ENCODE data around the gene TRIM2.
"Not testable (repeated sequence)": the region's sequence is repeated elsewhere in the genome, so short reads cannot be mapped to it uniquely, and the experiment has no call there.

TRIM2 gene

GRCh38 chr4:153191795-153192363 lies 12.4 kb upstream of the TRIM2 start:
- DNase-seq: no peak

DNA sequence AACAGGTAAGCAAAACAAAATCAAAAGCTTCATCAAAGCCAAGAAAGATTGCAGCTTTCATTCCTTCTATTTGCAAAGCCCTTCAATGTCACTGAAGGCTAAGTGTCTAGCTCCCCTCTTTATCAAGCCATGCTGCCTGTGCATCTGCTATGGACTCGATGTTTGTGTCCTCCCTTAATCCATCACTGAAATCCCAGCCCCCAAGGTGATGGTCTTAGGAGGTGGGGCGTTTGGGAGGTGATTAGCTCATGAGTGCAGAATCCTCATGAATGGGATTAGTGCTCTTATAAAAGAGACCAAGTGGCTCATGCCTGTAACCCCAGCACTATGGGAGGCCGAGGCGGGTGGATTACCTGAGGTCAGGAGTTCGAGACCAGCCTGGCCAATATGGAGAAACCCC lies 6.9 kb upstream of the TRIM2 start:
- no peak for DNase-seq

- no peak for DNase-seq
These were observed 5.5 kb upstream of the TRIM2 start for GRCh38 chr4:153198719-153199118.

DNA sequence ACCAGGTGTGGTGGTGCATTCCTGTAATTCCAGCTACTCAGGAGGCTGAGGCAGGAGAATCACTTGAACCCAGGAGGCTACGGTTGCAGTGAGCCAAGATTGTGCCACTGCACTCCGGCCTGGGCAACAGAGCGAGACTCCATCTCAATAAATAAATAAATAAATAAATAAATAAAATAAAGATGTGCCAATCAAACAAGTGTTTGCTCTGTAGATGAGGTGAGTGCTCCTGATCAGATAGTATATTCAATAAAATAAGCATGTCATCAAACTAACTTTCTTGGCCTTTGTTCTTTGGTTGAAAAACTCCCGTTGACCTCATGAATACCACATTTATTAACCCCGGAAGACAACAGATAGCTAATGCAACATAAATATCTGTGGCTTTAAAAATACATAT lies 497 bp upstream of the TRIM2 start:
- DNase-seq: not testable (repeated sequence)

- peak; percentile 44 for DNase-seq
These were observed 745 bp downstream of the TRIM2 start for GRCh38 chr4:153204728-153205648.

DNA sequence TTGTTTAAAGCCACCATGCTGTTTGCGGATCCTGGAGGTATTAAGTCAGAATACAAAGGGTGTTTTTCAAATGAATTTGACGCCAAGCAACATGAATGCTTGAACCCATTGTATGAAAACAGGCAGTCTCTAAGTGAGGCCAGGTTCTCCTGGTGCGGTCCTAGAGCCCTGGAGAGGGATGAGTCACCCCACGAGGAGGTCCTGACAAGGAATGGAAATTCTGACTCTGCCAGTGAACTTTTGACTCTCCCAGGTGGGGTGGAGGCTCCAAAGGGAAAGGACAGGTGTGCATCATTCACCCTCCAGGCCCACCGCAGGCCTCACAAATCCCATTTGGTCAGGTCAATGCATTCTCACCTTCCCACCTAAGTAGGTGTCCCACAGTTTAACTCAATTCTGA lies 1.5 kb downstream of the TRIM2 start:
- DNase-seq: no peak

GRCh38 chr4:153206534-153206933 lies 2.3 kb downstream of the TRIM2 start:
- DNase-seq: no peak

GRCh38 chr4:153207027-153207426 lies 2.8 kb downstream of the TRIM2 start:
- no peak for DNase-seq

DNA sequence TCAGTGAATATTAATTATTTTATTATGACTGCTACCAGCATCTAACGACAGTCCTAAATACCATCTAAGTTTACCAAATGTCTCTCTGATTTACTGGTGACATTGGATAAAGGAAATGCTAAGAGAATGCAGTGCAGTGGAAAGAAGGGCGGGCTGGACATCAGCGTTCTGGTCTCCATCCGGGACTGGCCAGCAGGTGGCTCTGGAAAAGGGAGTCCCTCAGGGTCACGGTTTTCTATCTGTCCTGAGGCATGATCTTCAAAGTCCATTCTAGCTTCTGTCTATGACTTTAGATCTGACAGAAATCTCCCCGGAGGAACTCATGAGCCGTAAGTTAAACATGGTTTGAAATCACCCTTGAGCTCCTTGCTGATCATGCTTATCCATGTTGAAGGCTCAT lies 3.3 kb downstream of the TRIM2 start:
- DNase-seq: no peak

DNA sequence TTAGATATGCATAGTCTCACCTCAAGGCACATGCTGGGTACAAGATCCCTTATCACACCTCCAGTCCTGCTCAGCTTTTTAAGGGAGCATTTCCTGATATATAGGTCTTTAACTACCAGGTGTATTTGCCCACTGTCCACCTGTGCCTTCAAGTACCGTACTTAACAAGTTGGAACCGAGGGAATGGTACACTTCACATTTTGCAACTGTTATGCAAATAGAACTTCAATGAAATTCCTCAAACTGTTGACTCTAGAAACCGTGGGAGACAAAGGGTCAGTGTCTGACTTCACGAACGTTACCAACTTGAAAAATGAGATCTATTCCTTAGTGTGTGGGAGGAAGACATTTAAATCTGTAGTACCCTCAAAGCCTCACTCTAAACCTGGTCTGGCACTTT lies 5.2 kb downstream of the TRIM2 start:
- DNase-seq: no peak

DNA sequence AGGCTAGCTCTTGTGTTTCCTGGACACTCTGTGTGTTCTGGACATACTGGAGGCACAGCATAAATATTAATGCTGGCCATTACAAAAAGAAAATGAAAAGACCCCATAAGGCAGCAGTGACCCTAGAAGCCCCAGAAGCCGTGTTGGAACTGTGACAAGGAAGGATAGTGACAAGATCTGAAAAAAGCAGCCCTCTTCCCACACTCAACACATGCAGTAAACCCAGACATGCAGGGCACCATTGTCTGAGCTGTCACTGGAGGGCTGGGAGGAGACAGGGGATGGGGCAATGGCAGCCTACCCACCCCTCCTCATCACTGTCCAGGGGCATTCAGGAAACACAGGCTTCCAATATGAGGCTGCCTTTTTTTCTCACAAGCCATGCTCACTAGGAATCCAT lies 6.5 kb downstream of the TRIM2 start:
- no peak for DNase-seq

- DNase-seq: no peak
These were observed 7.9 kb downstream of the TRIM2 start for GRCh38 chr4:153211986-153212728.

GRCh38 chr4:153212736-153213135 lies 8.5 kb downstream of the TRIM2 start:
- no peak for DNase-seq

DNA sequence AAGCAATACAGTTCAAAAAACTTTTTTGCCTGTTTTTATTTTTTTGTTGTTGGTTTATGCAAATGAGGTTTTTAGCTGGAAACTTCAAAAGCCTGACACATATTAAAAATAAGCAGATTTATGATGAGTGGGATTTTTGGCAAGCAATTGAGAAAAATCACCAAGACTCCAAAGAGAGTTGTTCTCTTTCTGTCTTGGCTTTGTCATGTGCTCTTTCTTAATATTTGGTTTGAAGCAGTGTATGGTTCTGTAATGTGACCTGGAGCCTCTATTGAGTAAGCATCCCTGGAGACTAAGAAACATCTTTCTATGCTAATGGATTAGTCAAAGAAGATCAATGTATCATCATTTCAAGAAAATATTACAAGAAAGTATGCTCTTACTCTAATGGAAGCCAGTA lies 11.7 kb downstream of the TRIM2 start:
- no peak for DNase-seq

DNA sequence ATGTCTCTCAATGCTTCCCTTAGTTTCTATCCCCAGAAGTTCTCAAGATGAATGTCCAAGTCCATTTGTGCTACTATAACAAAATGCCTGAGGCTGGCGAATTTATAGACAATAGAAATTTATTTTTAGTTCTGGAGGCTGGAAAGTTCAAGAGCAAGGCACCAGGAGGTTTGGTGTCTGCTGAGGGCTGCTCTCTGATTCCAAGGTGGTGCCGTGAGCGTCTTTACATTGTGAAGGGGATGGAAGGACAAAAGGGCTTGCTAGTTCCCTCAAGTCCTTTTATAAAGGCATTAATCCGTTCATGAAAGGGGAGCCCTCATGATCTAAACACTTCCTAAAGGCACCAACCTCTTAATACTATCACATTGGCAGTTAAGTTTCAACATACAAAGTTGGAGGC lies 12.3 kb downstream of the TRIM2 start:
- DNase-seq: no peak

DNA sequence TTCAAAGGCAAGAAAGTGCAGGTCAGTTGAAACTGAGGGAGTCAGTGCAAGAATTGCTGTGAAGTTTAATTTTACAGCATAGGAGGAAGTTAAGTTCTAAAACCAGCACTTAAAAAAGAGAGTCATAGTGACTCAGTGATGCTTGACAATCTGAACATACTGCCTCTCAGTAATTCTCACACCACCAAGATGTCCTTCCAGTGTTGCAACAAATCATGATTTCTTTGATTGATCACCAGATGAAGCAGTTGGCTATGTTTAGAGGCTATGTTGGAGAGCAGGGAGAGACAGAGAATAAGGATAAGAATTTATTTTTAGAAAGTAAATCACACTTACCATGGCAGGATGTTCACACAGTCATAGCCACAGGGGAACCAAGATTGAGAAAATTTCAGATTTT lies 13.2 kb downstream of the TRIM2 start:
- DNase-seq: no peak

GRCh38 chr4:153218961-153219360 lies 14.7 kb downstream of the TRIM2 start:
- no peak for DNase-seq

- DNase-seq: no peak
These were observed 16.6 kb downstream of the TRIM2 start for GRCh38 chr4:153220682-153221395.

DNA sequence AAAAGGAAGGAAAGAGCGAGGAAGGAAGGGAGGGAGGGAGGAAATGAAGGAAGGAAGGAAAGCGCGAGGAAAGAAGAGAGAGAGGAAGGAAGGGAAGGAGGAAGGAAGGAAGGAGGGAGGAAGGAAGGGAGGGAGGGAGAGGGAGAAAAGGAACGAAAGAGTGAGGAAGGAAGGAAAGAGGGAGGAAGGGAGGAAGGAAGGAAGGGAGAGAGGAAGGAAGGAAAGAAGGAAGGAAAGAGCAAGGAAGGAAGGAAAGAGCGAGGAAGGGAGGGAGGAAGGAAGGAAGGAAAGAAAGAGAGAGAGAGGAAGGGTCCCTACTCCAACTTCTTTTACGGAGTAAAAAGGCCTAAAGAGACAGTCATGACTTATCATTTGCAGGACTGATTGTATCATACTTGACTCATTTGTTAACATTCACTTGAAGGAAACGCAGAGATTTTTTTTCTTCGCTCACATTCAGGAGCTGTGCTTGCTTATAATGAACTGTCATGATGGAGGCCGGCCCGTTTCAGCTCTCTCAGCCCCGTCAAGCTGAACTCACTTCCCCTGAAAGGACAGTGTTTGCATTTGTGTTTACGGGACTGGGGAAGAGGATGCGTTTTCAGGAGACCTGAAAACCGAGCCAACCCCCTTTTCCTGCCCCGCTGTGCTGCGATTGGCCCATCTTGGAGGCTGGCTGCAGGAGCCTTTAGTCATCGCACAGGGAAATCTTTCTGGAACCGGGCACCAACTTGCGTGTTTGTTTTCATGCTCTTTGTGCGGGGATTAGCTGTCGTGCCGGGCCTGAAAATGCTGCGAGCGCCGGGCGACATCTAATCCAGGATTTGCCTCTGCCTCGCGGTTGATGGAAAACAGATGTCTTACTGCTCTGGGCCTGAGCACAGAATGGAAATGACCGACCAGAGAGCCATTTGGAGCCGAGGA lies 17.8 kb downstream of the TRIM2 start:
- DNase-seq: peak; percentile 24

GRCh38 chr4:153222707-153223426 lies 18.6 kb downstream of the TRIM2 start:
- peak; percentile 8 for DNase-seq

DNA sequence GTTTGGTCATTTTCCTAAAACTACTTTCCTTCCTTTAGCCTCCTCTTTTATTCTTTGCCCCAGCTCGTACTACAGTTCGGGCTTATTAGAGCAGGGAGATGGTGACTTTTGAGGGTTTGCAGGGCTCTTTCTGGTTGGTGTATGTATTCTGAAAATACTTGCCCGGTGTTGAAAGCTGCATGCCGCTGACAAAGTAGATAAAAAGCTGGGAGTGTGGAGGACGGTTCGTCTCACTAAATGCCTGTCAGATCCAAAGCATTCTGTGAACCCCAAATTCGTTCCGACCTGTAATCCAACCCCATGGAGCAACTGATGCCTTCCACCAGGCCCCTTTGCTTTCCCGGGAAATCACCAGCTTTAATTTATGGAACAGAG lies 19.2 kb downstream of the TRIM2 start:
- DNase-seq: no peak

All from CD4-positive, alpha-beta T cell treated with Interleukin-10 for 1 hour (primary cell).